HG02884 (cell line): ENCODE data around the gene CELF4.
"Not testable (repeated sequence)": the region's sequence is repeated elsewhere in the genome, so short reads cannot be mapped to it uniquely, and the experiment has no call there.

Source experiments
- ATAC-seq: cut with Tn5 transposase; IDR thresholded peaks from one replicate; pipeline ENCODE4 v1.9.1; 2021; ENCODE audit warnings: mild to moderate bottlenecking, moderate library complexity; ENCODE audit not compliant: unreplicated experiment

The CELF4 gene

GRCh38 chr18:37476182-37476581 is 89.4 kb downstream of the CELF4 start:
- peak; percentile 54 for ATAC-seq

- no peak for ATAC-seq
These were observed 92.3 kb downstream of the CELF4 start for GRCh38 chr18:37473195-37473840.

GRCh38 chr18:37471637-37472036 is 94.0 kb downstream of the CELF4 start:
- no peak for ATAC-seq

GRCh38 chr18:37470986-37471385 is 94.6 kb downstream of the CELF4 start:
- no peak for ATAC-seq

GRCh38 chr18:37467002-37467662 is 98.5 kb downstream of the CELF4 start:
- no peak for ATAC-seq

GRCh38 chr18:37465958-37466357 is 99.6 kb downstream of the CELF4 start:
- ATAC-seq = no peak

GRCh38 chr18:37464257-37464656 is 101.3 kb downstream of the CELF4 start:
- no peak for ATAC-seq

GRCh38 chr18:37461329-37461728 is 104.3 kb downstream of the CELF4 start:
- ATAC-seq = not testable (repeated sequence)

- ATAC-seq = no peak
These were observed 105.0 kb downstream of the CELF4 start for GRCh38 chr18:37460604-37461003.

- ATAC-seq = no peak
These were observed 106.9 kb downstream of the CELF4 start for GRCh38 chr18:37458697-37459096.

GRCh38 chr18:37457753-37458152 is 107.8 kb downstream of the CELF4 start:
- no peak for ATAC-seq

- ATAC-seq = no peak
These were observed 108.3 kb downstream of the CELF4 start for GRCh38 chr18:37457341-37457740.

GRCh38 chr18:37456873-37457272 is 108.7 kb downstream of the CELF4 start:
- no peak for ATAC-seq

- ATAC-seq = no peak
These were observed 109.2 kb downstream of the CELF4 start for GRCh38 chr18:37456395-37456794.

GRCh38 chr18:37453752-37454151 is 111.8 kb downstream of the CELF4 start:
- ATAC-seq = no peak

GRCh38 chr18:37452682-37453385 is 112.8 kb downstream of the CELF4 start:
- ATAC-seq = no peak

GRCh38 chr18:37452015-37452414 is 113.6 kb downstream of the CELF4 start:
- no peak for ATAC-seq

GRCh38 chr18:37451239-37451825 is 114.3 kb downstream of the CELF4 start:
- no peak for ATAC-seq

GRCh38 chr18:37450434-37451132 is 115.0 kb downstream of the CELF4 start:
- ATAC-seq = no peak

- ATAC-seq = no peak
These were observed 116.0 kb downstream of the CELF4 start for GRCh38 chr18:37449618-37450017.

- ATAC-seq = no peak
These were observed 116.7 kb downstream of the CELF4 start for GRCh38 chr18:37448946-37449345.
